ENCODE measurements around the gene AGR2. TPM values are rescaled to one million over a fixed set of nuclear protein-coding genes. Genes with fewer than 3 reads are reported as not detected.

Gene AGR2
- polyA plus RNA-seq, 1 experiment: 0.60 TPM

- H3K27ac ChIP-seq (ENCODE audit: low read depth, low read length): no peak overlapping the region
- H3K4me3 ChIP-seq (ENCODE audit: low read depth, low read length): no peak overlapping the region
- no peaks in the 10 kb centered on the region for H3K27me3 ChIP-seq (ENCODE audit: control insufficient read depth, insufficient read depth, low read length)
- POLR2A ChIA-PET: no interaction called here
- CTCF ChIA-PET: interaction anchor here (1.6 kb wide), 1 partner anchor 21 kb away, joined by 4 read pairs; no protein-coding TSS in a partner anchor
- TF ChIP-seq CTCF (IDR thresholded peaks at IDR 0.05; ENCODE audit: low read depth, low read length): no peak
- H3K9me3 ChIP-seq (ENCODE audit: control insufficient read depth, insufficient read depth, low read length): no peaks in the 10 kb centered on the region
- DNase-seq (ENCODE audit: low read depth, low spot score): no peak
Observed at GRCh38 chr7:16779051-16779450, 25.7 kb downstream of the AGR2 start.

- POLR2A ChIA-PET: no interaction called here
- TF ChIP-seq CTCF (IDR thresholded peaks at IDR 0.05; ENCODE audit: low read depth, low read length): no peak
- Histone ChIP-seq H3K27ac (ENCODE audit: low read depth, low read length) (no peak overlapping the region), H3K9me3 (ENCODE audit: control insufficient read depth, insufficient read depth, low read length) (no peaks in the 10 kb centered on the region), H3K4me3 (ENCODE audit: low read depth, low read length) (no peak overlapping the region), H3K27me3 (ENCODE audit: control insufficient read depth, insufficient read depth, low read length) (no peaks in the 10 kb centered on the region)
- DNase-seq (ENCODE audit: low read depth, low spot score): no peak
- CTCF ChIA-PET: no interaction called here
Observed at GRCh38 chr7:16778476-16778875, 26.3 kb downstream of the AGR2 start.

GRCh38 chr7:16776053-16776452, 28.7 kb downstream of the AGR2 start:
- Histone ChIP-seq H3K9me3 (ENCODE audit: control insufficient read depth, insufficient read depth, low read length) (no peaks in the 10 kb centered on the region), H3K27ac (ENCODE audit: low read depth, low read length) (no peak overlapping the region), H3K4me3 (ENCODE audit: low read depth, low read length) (no peak overlapping the region), H3K27me3 (ENCODE audit: control insufficient read depth, insufficient read depth, low read length) (no peaks in the 10 kb centered on the region)
- ChIA-PET CTCF (interaction anchor here (0.5 to 1.2 kb wide), 2 partner anchors 23 to 928 kb away, joined by 3 read pairs; no protein-coding TSS in a partner anchor), POLR2A (no interaction called here)
- no peak for TF ChIP-seq CTCF (IDR thresholded peaks at IDR 0.05; ENCODE audit: low read depth, low read length)
- DNase-seq (ENCODE audit: low read depth, low spot score): no peak

- TF ChIP-seq CTCF (IDR thresholded peaks at IDR 0.05; ENCODE audit: low read depth, low read length): no peak
- ChIA-PET CTCF (no interaction called here), POLR2A (no interaction called here)
- DNase-seq (ENCODE audit: low read depth, low spot score): no peak
- Histone ChIP-seq H3K9me3 (ENCODE audit: control insufficient read depth, insufficient read depth, low read length) (no peaks in the 10 kb centered on the region), H3K27ac (ENCODE audit: low read depth, low read length) (no peak overlapping the region), H3K27me3 (ENCODE audit: control insufficient read depth, insufficient read depth, low read length) (no peaks in the 10 kb centered on the region), H3K4me3 (ENCODE audit: low read depth, low read length) (no peak overlapping the region)
Observed at GRCh38 chr7:16774986-16775385, 29.8 kb downstream of the AGR2 start.

GRCh38 chr7:16774294-16774693, 30.5 kb downstream of the AGR2 start:
- no peaks in the 10 kb centered on the region for H3K9me3 ChIP-seq (ENCODE audit: control insufficient read depth, insufficient read depth, low read length)
- ChIA-PET POLR2A (no interaction called here), CTCF (no interaction called here)
- no peak for TF ChIP-seq CTCF (IDR thresholded peaks at IDR 0.05; ENCODE audit: low read depth, low read length)
- H3K4me3 ChIP-seq (ENCODE audit: low read depth, low read length): no peak overlapping the region
- no peak overlapping the region for H3K27ac ChIP-seq (ENCODE audit: low read depth, low read length)
- no peak for DNase-seq (ENCODE audit: low read depth, low spot score)
- no peaks in the 10 kb centered on the region for H3K27me3 ChIP-seq (ENCODE audit: control insufficient read depth, insufficient read depth, low read length)

Measured in AG04450 (cell line).